C4-2B (cell line): Measurements from ENCODE around the gene EFNB2.

Source experiments
- ZFX ChIP-seq: fragments of 450-650 bp; IDR thresholded peaks from 2 replicates; pipeline ENCODE4 v1.6.1; 2017
- TF ChIP-seq, protein P1 (sequence below): fragments of 450-650 bp; conservative IDR thresholded peaks from 2 replicates; pipeline ENCODE4 v1.5.1; 2017; ENCODE audit warnings: mild to moderate bottlenecking

- TF ChIP-seq, protein P1, sequence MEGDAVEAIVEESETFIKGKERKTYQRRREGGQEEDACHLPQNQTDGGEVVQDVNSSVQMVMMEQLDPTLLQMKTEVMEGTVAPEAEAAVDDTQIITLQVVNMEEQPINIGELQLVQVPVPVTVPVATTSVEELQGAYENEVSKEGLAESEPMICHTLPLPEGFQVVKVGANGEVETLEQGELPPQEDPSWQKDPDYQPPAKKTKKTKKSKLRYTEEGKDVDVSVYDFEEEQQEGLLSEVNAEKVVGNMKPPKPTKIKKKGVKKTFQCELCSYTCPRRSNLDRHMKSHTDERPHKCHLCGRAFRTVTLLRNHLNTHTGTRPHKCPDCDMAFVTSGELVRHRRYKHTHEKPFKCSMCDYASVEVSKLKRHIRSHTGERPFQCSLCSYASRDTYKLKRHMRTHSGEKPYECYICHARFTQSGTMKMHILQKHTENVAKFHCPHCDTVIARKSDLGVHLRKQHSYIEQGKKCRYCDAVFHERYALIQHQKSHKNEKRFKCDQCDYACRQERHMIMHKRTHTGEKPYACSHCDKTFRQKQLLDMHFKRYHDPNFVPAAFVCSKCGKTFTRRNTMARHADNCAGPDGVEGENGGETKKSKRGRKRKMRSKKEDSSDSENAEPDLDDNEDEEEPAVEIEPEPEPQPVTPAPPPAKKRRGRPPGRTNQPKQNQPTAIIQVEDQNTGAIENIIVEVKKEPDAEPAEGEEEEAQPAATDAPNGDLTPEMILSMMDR: no peak
- no peak for TF ChIP-seq ZFX
These were observed 55.0 kb downstream of the EFNB2 start for GRCh38 chr13:106480351-106480910.
